IMR-90 (cell line): ENCODE data around the gene SAMD5. TPM values are rescaled to one million over a fixed set of nuclear protein-coding genes. Genes with fewer than 3 reads are reported as not detected.

Experiments used
- ATAC-seq: fragments of 200-7000 bp; cut with Tn5 transposase; 2 replicates; pipeline ENCODE4 v1.9.1; 2020; ENCODE audit warnings: low read depth, mild to moderate bottlenecking, moderate library complexity
- BruUV-seq: library from RNA; stranded (reverse); fragments of 400-500 nt; replicated peaks from 2 replicates; lab custom pipeline; 2021; lab: Mats Ljungman, UMichigan
- CTCF ChIA-PET: fragments of 300-600 bp; formaldehyde crosslinking; extraction: SDS; loops from one replicate; lab custom pipeline; 2021; ENCODE audit warnings: antibody characterized with exemption; lab: Yijun Ruan, JAX
- POLR2A ChIA-PET: fragments of 300-600 bp; sonication (Branson Sonifier 250); formaldehyde crosslinking; loops from one replicate; lab custom pipeline; 2022; ENCODE audit warnings: antibody characterized with exemption; ENCODE audit not compliant: unreplicated experiment; lab: Charles Lee
- DNase-seq: peaks from one replicate; pipeline ENCODE4 v3.0.0; 2013
- H2AFZ ChIP-seq: replicated peaks from 2 replicates; pipeline ENCODE3; 2013; ENCODE audit warnings: low read length, mild to moderate bottlenecking; ENCODE audit not compliant: poor library complexity
- H2AK5ac ChIP-seq: 2 replicates; pipeline ENCODE4 v1.6.1; 2013; ENCODE audit warnings: low read depth, low read length, inconsistent platforms
- H2AK9ac ChIP-seq: replicated peaks from 2 replicates; pipeline ENCODE3; 2013; ENCODE audit warnings: mild to moderate bottlenecking, low read depth, low read length, moderate library complexity; ENCODE audit not compliant: poor library complexity
- H2BK120ac ChIP-seq: 2 replicates; pipeline ENCODE4 v1.6.1; 2013; ENCODE audit warnings: low read depth, low read length, inconsistent platforms
- H2BK15ac ChIP-seq: 3 replicates; pipeline ENCODE4 v1.6.1; 2013; ENCODE audit warnings: low read depth, low read length, inconsistent platforms
- H2BK20ac ChIP-seq: 2 replicates; pipeline ENCODE4 v1.6.1; 2013; ENCODE audit warnings: low read depth, mild to moderate bottlenecking, inconsistent platforms, low read length, moderate library complexity
- H2BK5ac ChIP-seq: 2 replicates; pipeline ENCODE4 v1.6.1; 2013; ENCODE audit warnings: mild to moderate bottlenecking, low read depth, low read length, inconsistent platforms; ENCODE audit not compliant: poor library complexity, severe bottlenecking
- H3K14ac ChIP-seq: replicated peaks from 2 replicates; pipeline ENCODE4 v1.6.1; 2013; ENCODE audit warnings: low read depth, low read length, inconsistent platforms
- H3K18ac ChIP-seq: 2 replicates; pipeline ENCODE4 v1.6.1; 2013; ENCODE audit warnings: low read depth, low read length, control low read depth
- H3K23ac ChIP-seq: 2 replicates; pipeline ENCODE4 v1.6.1; 2013; ENCODE audit warnings: low read depth, low read length, inconsistent platforms
- H3K27ac ChIP-seq: 2 replicates; pipeline ENCODE4 v1.5.1; 2013; ENCODE audit warnings: mild to moderate bottlenecking, control low read depth, low read length; ENCODE audit not compliant: insufficient read depth
- H3K27me3 ChIP-seq: 2 replicates; pipeline ENCODE4 v1.6.1; 2013; ENCODE audit warnings: low read length; ENCODE audit not compliant: control insufficient read depth, insufficient read depth
- H3K36me3 ChIP-seq: 2 replicates; pipeline ENCODE4 v1.6.1; 2013; ENCODE audit warnings: low read length, mixed read lengths; ENCODE audit not compliant: control insufficient read depth, insufficient read depth
- H3K4ac ChIP-seq: 2 replicates; pipeline ENCODE4 v1.6.1; 2013; ENCODE audit warnings: low read depth, low read length, inconsistent platforms
- H3K4me1 ChIP-seq: 2 replicates; pipeline ENCODE4 v1.6.1; 2013; ENCODE audit warnings: low read length, mixed read lengths; ENCODE audit not compliant: control insufficient read depth, insufficient read depth
- H3K4me2 ChIP-seq: 2 replicates; pipeline ENCODE4 v1.6.1; 2013; ENCODE audit warnings: low read depth, mild to moderate bottlenecking, control low read depth, low read length, moderate library complexity
- H3K4me3 ChIP-seq: 2 replicates; pipeline ENCODE4 v1.5.1; 2013; ENCODE audit warnings: low read depth, mild to moderate bottlenecking, control low read depth, low read length, moderate library complexity; ENCODE audit not compliant: insufficient read depth
- H3K56ac ChIP-seq: 2 replicates; pipeline ENCODE4 v1.6.1; 2013; ENCODE audit warnings: low read length, inconsistent platforms; ENCODE audit not compliant: insufficient read depth; ENCODE audit errors: extremely low read depth
- H3K79me1 ChIP-seq, 2 experiments: 2 replicates each; pipeline ENCODE4 v1.6.1; 2013; ENCODE audit warnings: low read length in 2 of 2, inconsistent platforms in 1 of 2, low read depth in 1 of 2
- H3K9ac ChIP-seq: 2 replicates; pipeline ENCODE4 v1.6.1; 2013; ENCODE audit warnings: low read depth, low read length, control low read depth
- H3K9me1 ChIP-seq: 2 replicates; pipeline ENCODE4 v1.6.1; 2013; ENCODE audit warnings: low read length, inconsistent platforms; ENCODE audit not compliant: insufficient read depth
- H3K9me3 ChIP-seq: 2 replicates; pipeline ENCODE4 v1.6.1; 2013; ENCODE audit warnings: low read length; ENCODE audit not compliant: control insufficient read depth, insufficient read depth
- H4K20me1 ChIP-seq: 2 replicates; pipeline ENCODE4 v1.6.1; 2013; ENCODE audit warnings: low read length, inconsistent platforms; ENCODE audit not compliant: insufficient read depth
- H4K5ac ChIP-seq: 2 replicates; pipeline ENCODE4 v1.6.1; 2013; ENCODE audit warnings: mild to moderate bottlenecking, low read depth, low read length, control low read depth
- H4K8ac ChIP-seq, 2 experiments: 2 replicates each; pipeline ENCODE4 v1.6.1; 2013; ENCODE audit warnings: low read depth in 2 of 2, low read length in 2 of 2, control low read depth in 1 of 2, inconsistent platforms in 1 of 2
- H4K91ac ChIP-seq: 2 replicates; pipeline ENCODE4 v1.6.1; 2013; ENCODE audit warnings: low read depth, low read length, inconsistent platforms; ENCODE audit not compliant: insufficient read depth
- CTCF ChIP-seq: conservative IDR thresholded peaks from 2 replicates; pipeline ENCODE4 v1.5.1; 2012; ENCODE audit warnings: mild to moderate bottlenecking, low read depth, low read length, improper control_type of control experiment
- NFE2L2 ChIP-seq: fragments of 150-350 bp; IDR thresholded peaks from 2 replicates; pipeline ENCODE4 v1.6.1; 2016; ENCODE audit warnings: low read depth, mild to moderate bottlenecking, low read length
- RAD21 ChIP-seq: IDR thresholded peaks from 2 replicates; pipeline ENCODE4 v1.6.1; 2012; ENCODE audit warnings: low read length, improper control_type of control experiment
- RFX5 ChIP-seq: IDR thresholded peaks from 2 replicates; pipeline ENCODE4 v1.8.0; 2012; ENCODE audit warnings: low read depth, mild to moderate bottlenecking, low read length, moderate library complexity
- WGBS, 2 experiments: methylation state at CpG; one replicate each; pipeline versions ENCODE4 v1.1.5 to v1.1.7; 2013; ENCODE audit warnings: missing lambda C conversion rate in 2 of 2; ENCODE audit not compliant: insufficient read length in 1 of 2; ENCODE audit errors: extremely low coverage in 2 of 2; 5-methylcytosine and 5-hydroxymethylcytosine counted together
- dilution Hi-C: fragments of 300-500 bp; cut with HindIII; formaldehyde crosslinking; loops from one replicate; pipeline ENCODE4 v1.14.3; 2018; ENCODE audit warnings: low sequenced_read_pairs; ENCODE audit not compliant: unreplicated experiment
- in situ Hi-C: fragments of 300-500 bp; cut with MboI; formaldehyde crosslinking; loops from 3 replicates; pipeline ENCODE4 v1.14.3; 2019; ENCODE audit warnings: low sequenced_read_pairs, inconsistent platforms, mixed read lengths
- intact Hi-C: fragments of 100-400 bp; cut with micrococcal nuclease; formaldehyde crosslinking; loops from 2 replicates; pipeline ENCODE4 v1.10.0; 2022
- polyA plus RNA-seq, 3 experiments: library from polyadenylated mRNA; depleted of rRNA; stranded (reverse); fragments of >200 nt; gene quantifications; 2 replicates each; pipeline ENCODE4 v1.2.3, GENCODE V29; 2012; ENCODE audit warnings: low replicate concordance in 1 of 3
- total RNA-seq: library from RNA; depleted of rRNA; stranded (reverse); fragments of >200 nt; gene quantifications from 2 replicates; pipeline ENCODE4 v1.2.3, GENCODE V29; 2012

SAMD5 gene
- total and polyA plus RNA-seq, 2 of the 4 experiments (the other 2 are of a cell fraction) = 1.0 to 1.6 TPM

GRCh38 chr6:147507162-147508041 lies 1.1 kb upstream of the SAMD5 start:
- Histone ChIP-seq H2BK15ac (no peak overlapping the region), H3K27me3 (peaks cover 6% of the 10 kb centered on the region; the same call in 1 of the 2 replicates), H3K4me1 (peaks cover 3% of the 10 kb centered on the region; the same call in 1 of the 2 replicates), H2AK9ac (no peak overlapping the region), H4K91ac (0 out of 2 replicates have a peak overlapping the region, but pooled peaks have one; percentile 12), H2BK120ac (no peak overlapping the region), H3K56ac (no peak overlapping the region), H2AFZ (peak overlapping the region; percentile 91), H2BK20ac (no peak overlapping the region), H3K9me3 (no peaks in the 10 kb centered on the region), H3K4me3 (peak overlapping the region; percentile 68), H3K36me3 (no peaks in the 10 kb centered on the region), H4K20me1 (no peaks in the 10 kb centered on the region), H3K18ac (no peak overlapping the region; the same call in 1 of the 2 replicates), H3K23ac (no peak overlapping the region), H3K27ac (no peak overlapping the region; the same call in 1 of the 2 replicates), H4K8ac (no peak overlapping the region), H3K9me1 (no peaks in the 10 kb centered on the region), H3K4me2 (peak overlapping the region; percentile 91), H3K4ac (no peak overlapping the region; the same call in 1 of the 2 replicates), H2BK5ac (no peak overlapping the region), H2AK5ac (0 out of 2 replicates have a peak overlapping the region, but pooled peaks have one; percentile 1), H3K9ac (peak overlapping the region; percentile 62; the same call in 1 of the 2 replicates), H4K5ac (no peak overlapping the region), H3K14ac (no peak overlapping the region), H3K79me1 (no peaks in the 10 kb centered on the region)
- peak; percentile 5 for ATAC-seq
- DNase-seq = no peak
- dilution Hi-C loops = no loop called here
- TF ChIP-seq RAD21 = no peak
- TF ChIP-seq CTCF = no peak
- TF ChIP-seq RFX5 = no peak
- TF ChIP-seq NFE2L2 = no peak
- CTCF ChIA-PET = interaction anchor here (0.7 to 3.0 kb wide), 10 partner anchors 9 to 669 kb away, joined by 3 to 30 read pairs (median 4); no protein-coding TSS in a partner anchor
- POLR2A ChIA-PET = no interaction called here
- WGBS, 2 experiments = 1% methylated on average over 20 of the region's 52 CpGs; no CpG with 5 or more reads in 1 of the 2 experiments
- BruUV-seq = no TSS peak
- in situ Hi-C loops = loop anchor here (5.0 to 10.0 kb wide), 2 partner anchors 660 to 957 kb away; no protein-coding TSS in a partner anchor
- intact Hi-C loops = loop anchor here (2.0 to 10.0 kb wide), 5 partner anchors 245 to 957 kb away; no protein-coding TSS in a partner anchor
